Measurements from ENCODE around the gene NFIB.

DNA sequence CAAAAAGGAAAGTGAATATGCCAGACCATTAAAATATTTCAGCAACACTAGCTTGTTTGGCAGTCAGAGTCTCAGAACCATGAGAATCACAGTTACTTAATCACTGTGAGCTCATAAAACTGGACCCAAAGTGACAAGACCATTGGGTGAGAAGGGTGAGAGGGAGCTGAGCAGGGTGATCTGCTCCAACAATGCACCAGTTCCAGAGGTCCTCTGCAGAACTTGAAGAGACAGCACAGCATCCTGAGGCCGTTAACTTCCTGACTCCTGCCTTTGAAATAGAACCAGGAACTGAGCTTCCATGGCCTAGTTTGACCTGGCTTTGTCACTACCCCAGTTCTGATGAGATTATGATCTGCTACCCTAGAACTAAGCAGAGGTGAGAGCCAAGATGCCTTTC, 57.4 kb downstream of the NFIB start:
- TF ChIP-seq POLR2A (IDR thresholded peaks at IDR 0.05): no peak
- TF ChIP-seq, protein P1, sequence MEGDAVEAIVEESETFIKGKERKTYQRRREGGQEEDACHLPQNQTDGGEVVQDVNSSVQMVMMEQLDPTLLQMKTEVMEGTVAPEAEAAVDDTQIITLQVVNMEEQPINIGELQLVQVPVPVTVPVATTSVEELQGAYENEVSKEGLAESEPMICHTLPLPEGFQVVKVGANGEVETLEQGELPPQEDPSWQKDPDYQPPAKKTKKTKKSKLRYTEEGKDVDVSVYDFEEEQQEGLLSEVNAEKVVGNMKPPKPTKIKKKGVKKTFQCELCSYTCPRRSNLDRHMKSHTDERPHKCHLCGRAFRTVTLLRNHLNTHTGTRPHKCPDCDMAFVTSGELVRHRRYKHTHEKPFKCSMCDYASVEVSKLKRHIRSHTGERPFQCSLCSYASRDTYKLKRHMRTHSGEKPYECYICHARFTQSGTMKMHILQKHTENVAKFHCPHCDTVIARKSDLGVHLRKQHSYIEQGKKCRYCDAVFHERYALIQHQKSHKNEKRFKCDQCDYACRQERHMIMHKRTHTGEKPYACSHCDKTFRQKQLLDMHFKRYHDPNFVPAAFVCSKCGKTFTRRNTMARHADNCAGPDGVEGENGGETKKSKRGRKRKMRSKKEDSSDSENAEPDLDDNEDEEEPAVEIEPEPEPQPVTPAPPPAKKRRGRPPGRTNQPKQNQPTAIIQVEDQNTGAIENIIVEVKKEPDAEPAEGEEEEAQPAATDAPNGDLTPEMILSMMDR (IDR thresholded peaks at IDR 0.05 in 4 of 5, conservative IDR thresholded peaks at IDR 0.05 in 1 of 5): no peak
